Large intestine (tissue), 12 donors: ENCODE results near the gene LYSMD1. TPM values are rescaled to one million over a fixed set of nuclear protein-coding genes. Genes with fewer than 3 reads are reported as not detected.
"Not testable (repeated sequence)": the region's sequence is repeated elsewhere in the genome, so short reads cannot be mapped to it uniquely, and the experiment has no call there.

Experiments used
- DNase-seq, 2 donors: peaks; one replicate each; pipeline versions ENCODE4 v3.0.0 to v3.0.0-alpha.2; 2013
- H3K27ac ChIP-seq: one replicate; pipeline ENCODE4 v1.5.1; 2013; ENCODE audit warnings: low read length
- H3K27me3 ChIP-seq: 2 replicates; pipeline ENCODE4 v1.6.1; 2013; ENCODE audit warnings: low read length; ENCODE audit not compliant: control insufficient read depth, insufficient read depth
- H3K36me3 ChIP-seq: 2 replicates; pipeline ENCODE4 v1.6.1; 2013; ENCODE audit warnings: low read length; ENCODE audit not compliant: control insufficient read depth, insufficient read depth
- H3K4me1 ChIP-seq: one replicate; pipeline ENCODE4 v1.6.1; 2013; ENCODE audit warnings: low read length; ENCODE audit not compliant: control insufficient read depth, insufficient read depth
- H3K4me3 ChIP-seq: one replicate; pipeline ENCODE4 v1.5.1; 2013; ENCODE audit warnings: low read length
- H3K9me3 ChIP-seq: one replicate; pipeline ENCODE4 v1.6.1; 2013; ENCODE audit warnings: mild to moderate bottlenecking, low read depth, low read length, moderate library complexity; ENCODE audit not compliant: control insufficient read depth
- WGBS: methylation state at CpG from one replicate; pipeline ENCODE4 v1.1.5; 2013; ENCODE audit warnings: low lambda C conversion rate; ENCODE audit not compliant: insufficient coverage; 5-methylcytosine and 5-hydroxymethylcytosine counted together
- long read RNA-seq, 11 donors: transcript quantifications; one replicate each; lab custom pipeline, GENCODE V29; 2026
- polyA plus RNA-seq: library from polyadenylated mRNA; unstranded; fragments of 120-200 nt; gene quantifications from one replicate; pipeline ENCODE4 v1.2.1, GENCODE V29; 2013

LYSMD1 gene, protein sequence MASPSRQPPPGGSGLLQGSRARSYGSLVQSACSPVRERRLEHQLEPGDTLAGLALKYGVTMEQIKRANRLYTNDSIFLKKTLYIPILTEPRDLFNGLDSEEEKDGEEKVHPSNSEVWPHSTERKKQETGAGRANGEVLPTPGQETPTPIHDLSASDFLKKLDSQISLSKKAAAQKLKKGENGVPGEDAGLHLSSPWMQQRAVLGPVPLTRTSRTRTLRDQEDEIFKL
- 10.7 TPM for polyA plus RNA-seq
- long read RNA-seq, donor 1, partial matches to known transcripts = 0 of 4 reads
- long read RNA-seq, donor 1, other reads (novel, unspliced or antisense) = 0 of 4 reads
- long read RNA-seq, donor 2, partial matches to known transcripts = 28 of 58 reads
- long read RNA-seq, donor 2, other reads (novel, unspliced or antisense) = 27 of 58 reads
- long read RNA-seq, donor 3 = 0 reads
- long read RNA-seq, donor 4 = 0 reads
- long read RNA-seq, donor 5, partial matches to known transcripts = 11 of 12 reads
- long read RNA-seq, donor 5, other reads (novel, unspliced or antisense) = 0 of 12 reads
- long read RNA-seq, donor 6, partial matches to known transcripts = 0 of 2 reads
- long read RNA-seq, donor 6, other reads (novel, unspliced or antisense) = 0 of 2 reads
- long read RNA-seq, donor 7 = 0 reads
- long read RNA-seq, donor 8, partial matches to known transcripts = 8 of 32 reads
- long read RNA-seq, donor 8, other reads (novel, unspliced or antisense) = 22 of 32 reads
- long read RNA-seq, donor 9, partial matches to known transcripts = 0 of 10 reads
- long read RNA-seq, donor 9, other reads (novel, unspliced or antisense) = 8 of 10 reads
- long read RNA-seq, donor 10, partial matches to known transcripts = 21 of 39 reads
- long read RNA-seq, donor 10, other reads (novel, unspliced or antisense) = 15 of 39 reads
- long read RNA-seq, donor 11 = 0 reads

DNA sequence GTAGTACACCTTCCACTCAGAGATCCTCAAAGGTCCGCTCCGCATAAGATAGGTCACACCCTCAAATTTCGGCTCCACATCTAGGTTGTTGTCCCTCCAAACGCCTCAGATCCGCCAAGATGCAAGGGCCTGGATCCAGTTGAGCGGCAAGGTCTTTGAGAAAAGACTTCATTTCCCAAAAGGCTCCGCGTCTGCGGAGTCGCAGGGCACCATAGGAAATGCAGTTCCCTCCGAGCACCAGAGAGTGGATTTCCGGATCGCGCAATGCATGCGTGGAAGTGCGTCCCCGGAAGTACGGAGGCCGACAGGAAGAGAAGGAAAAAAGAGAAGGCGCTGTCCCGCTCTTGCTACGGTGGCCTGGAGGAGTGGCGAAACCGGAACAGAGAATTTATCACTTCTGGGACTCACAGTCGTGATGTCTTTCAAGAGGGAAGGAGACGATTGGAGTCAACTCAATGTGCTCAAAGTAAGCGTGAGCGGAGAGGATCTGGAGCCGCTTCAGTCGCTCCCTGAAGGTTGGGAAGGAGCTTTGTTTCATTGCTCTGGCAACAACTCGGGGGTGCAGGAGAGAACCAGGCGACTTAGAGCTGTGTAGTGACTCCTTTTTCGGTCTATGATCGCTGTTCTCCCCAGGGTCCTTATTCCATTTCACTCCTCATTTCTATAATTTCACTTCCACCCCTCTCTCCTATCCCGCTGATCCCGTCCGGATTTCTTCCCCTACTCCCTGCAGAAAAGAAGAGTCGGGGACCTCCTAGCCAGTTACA is at the start of gene LYSMD1, which contains the start of gene SCNM1:
Gene LYSMD1, minus strand, starts transcription at position 165 of the 767 bp plus-strand sequence. CDS start 644 bp downstream, outside the sequence.
Gene SCNM1, plus strand, starts transcription at position 407 of the 767 bp plus-strand sequence. Its CDS starts 9 bp downstream, at position 416.
- peaks cover 15% of the 10 kb centered on the region for H3K4me1 ChIP-seq
- 0% methylated on average over 1 of the region's 38 CpGs for WGBS
- peak within 1 kb of the TSS; percentile 87 for H3K27ac ChIP-seq
- H3K4me3 ChIP-seq = peak within 1 kb of the TSS; percentile 96
- H3K27me3 ChIP-seq = no peaks in the 10 kb centered on the region
- peaks cover 23% of the 10 kb centered on the region for H3K36me3 ChIP-seq
- DNase-seq = peak; percentile 98 to 99
- H3K9me3 ChIP-seq = no peaks in the 10 kb centered on the region

DNA sequence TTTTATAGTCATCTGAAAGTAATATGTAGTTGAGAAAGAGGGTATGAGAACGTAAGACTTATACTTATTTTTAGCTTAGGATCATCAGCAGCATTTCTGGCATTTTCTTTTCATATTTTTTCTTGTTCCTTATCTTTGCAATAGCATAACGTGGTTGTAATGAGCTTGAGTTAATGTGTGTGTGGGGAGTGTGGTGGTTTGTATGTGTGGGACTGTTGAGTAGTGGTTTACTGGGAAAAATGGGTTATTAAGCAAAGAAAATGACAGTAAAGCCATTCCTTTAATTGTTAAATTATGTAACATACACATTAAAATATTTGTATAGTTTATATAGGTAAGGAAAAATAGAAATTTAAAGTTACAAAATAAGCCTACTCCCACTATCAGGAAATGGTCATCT is 47.9 kb upstream of the LYSMD1 start:
- Histone ChIP-seq H3K4me3 (no peak overlapping the region), H3K9me3 (no peaks in the 10 kb centered on the region), H3K36me3 (peaks cover 17% of the 10 kb centered on the region), H3K27me3 (no peaks in the 10 kb centered on the region), H3K27ac (no peak overlapping the region), H3K4me1 (peaks cover 3% of the 10 kb centered on the region)
- no peak for DNase-seq
- WGBS = 43% methylated on average over 2 of the region's 2 CpGs

DNA sequence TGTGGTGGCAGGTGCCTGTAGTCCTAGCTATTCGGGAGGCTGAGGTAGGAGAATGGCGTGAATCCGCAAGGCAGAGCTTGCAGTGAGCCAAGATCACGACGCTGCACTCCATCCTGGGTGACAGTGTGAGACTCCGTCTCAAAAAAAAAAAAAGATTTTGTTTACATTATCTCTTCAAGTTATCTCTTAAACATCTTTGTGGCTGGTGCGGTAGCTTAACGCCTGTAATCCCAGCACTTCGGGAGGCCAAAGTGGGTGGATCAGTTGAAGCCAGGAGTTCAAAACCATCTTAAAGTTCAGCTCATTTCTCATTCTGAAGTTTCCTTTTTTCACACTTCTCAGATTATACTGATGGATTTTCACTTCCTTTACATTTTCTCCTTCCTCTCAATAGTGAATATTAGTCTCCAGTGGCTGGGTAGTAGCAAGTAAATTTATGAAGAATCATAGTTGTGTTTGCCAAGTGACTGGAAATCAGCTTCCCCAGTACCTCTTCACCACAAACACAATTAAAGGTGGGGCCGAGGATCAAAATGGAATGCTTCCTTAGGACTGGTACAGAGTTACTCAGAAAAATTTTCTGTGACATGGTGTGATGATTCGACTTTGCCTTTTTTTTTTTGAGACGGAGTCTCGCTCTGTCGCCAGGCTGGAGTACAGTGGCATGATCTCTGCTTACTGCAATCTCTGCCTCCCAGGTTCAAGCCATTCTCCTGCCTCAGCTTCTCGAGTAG is 46.4 kb upstream of the LYSMD1 start:
- Histone ChIP-seq H3K9me3 (no peaks in the 10 kb centered on the region), H3K4me3 (no peak overlapping the region), H3K4me1 (peaks cover 3% of the 10 kb centered on the region), H3K36me3 (peaks cover 27% of the 10 kb centered on the region), H3K27ac (no peak overlapping the region), H3K27me3 (no peaks in the 10 kb centered on the region)
- DNase-seq = no peak
- WGBS = 45% methylated on average over 4 of the region's 15 CpGs

DNA sequence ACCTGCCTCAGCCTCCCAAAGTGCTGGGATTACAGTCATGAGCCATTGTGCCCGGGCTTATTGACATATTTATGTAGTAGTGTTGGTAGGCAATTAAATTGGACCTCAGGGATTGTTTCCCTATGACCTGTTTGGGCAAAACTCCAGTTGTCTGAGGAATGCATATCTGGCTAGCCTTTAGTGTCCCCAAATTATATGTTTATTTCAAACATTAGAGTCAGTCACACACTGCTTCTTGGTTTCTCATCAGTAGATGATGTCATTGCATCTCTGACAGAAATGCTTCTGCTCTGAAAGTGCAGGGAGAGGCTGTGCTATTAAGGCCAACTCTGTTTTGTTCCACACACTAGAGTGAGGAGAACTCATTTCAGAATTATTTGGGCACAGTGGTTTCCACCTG is 45.1 kb upstream of the LYSMD1 start:
- peaks cover 37% of the 10 kb centered on the region for H3K36me3 ChIP-seq
- H3K27ac ChIP-seq = no peak overlapping the region
- WGBS = no CpG with 5 or more reads among the region's 1 CpG

DNA sequence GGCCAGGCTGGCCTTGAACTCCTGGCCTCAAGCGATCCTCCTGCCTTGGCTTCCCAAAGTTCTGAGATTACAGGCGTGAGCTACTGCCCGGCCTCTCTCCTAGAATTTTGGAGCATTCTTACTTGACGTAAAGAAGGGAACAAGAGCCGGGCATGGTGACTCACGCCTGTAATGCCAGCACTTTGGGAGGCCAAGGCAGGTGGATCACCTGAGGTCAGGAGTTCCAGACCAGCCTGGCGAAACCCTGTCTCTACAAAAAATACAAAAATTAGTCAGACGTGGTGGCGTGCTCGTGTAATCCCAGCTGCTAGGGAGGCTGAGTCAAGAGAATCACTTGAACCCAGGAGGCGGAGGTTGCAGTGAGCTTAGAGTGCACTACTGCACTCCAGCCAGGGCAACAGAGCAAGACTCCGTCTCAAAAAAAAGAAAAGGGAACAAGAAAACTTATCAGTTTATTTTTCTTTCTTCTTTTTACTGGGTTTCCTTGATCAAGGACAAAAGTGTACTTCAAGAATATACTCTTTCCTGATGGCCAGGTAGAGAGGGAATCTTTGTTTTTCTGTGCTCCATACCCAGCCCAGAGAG is 39.8 kb upstream of the LYSMD1 start:
- H3K27ac ChIP-seq, H3K4me3 ChIP-seq, H3K27me3 ChIP-seq, H3K9me3 ChIP-seq, DNase-seq, H3K4me1 ChIP-seq: not testable (repeated sequence)
- no CpG with 5 or more reads among the region's 12 CpGs for WGBS
- peaks cover 47% of the 10 kb centered on the region for H3K36me3 ChIP-seq

More for the DNA sequence above, 45.1 kb upstream of the LYSMD1 start:
- no peaks in the 10 kb centered on the region for H3K9me3 ChIP-seq
- no peak overlapping the region for H3K4me3 ChIP-seq
- H3K4me1 ChIP-seq = no peaks in the 10 kb centered on the region
- no peak for DNase-seq
- H3K27me3 ChIP-seq = no peaks in the 10 kb centered on the region

DNA sequence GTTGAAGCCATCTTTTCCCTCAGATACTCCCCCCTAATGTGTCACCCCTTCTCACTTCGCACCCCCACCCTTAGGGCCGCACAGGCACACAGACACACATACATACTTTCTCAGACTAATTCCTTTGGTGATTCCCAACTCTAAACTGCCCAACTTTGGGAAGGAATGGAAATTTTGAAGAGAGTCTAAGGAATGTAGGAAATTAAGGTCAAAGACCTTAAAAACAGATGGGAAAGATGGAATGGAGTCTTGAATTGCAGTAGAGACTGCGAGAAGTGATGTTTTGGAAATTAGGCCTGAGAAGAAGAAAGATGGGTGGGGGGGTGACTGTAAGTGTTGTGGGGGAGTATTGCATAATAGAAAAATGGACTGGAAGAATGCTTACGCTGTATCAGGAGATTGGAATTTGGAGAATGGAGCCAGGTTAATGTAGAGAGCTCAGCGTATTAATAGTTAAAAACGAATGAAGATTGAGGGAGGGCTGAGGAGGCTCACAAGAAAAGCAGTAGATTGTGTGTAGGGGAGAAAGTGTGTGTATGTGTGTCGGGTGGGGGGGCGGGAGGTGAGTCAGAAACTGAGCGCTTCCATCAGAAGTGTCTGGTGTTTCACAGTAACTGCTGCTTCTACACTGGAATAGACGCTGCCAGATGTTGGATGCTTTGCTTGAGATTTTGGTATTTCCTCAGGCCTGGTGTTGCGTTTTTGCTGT is 34.3 kb upstream of the LYSMD1 start:
- 16% methylated on average over 2 of the region's 11 CpGs for WGBS
- Histone ChIP-seq H3K27ac (peak overlapping the region; percentile 93), H3K9me3 (no peaks in the 10 kb centered on the region), H3K27me3 (no peaks in the 10 kb centered on the region), H3K36me3 (peaks cover 16% of the 10 kb centered on the region), H3K4me1 (peaks cover 8% of the 10 kb centered on the region), H3K4me3 (peak overlapping the region; percentile 92)
- peak in 1 of 2 donors; percentile 27 for DNase-seq

DNA sequence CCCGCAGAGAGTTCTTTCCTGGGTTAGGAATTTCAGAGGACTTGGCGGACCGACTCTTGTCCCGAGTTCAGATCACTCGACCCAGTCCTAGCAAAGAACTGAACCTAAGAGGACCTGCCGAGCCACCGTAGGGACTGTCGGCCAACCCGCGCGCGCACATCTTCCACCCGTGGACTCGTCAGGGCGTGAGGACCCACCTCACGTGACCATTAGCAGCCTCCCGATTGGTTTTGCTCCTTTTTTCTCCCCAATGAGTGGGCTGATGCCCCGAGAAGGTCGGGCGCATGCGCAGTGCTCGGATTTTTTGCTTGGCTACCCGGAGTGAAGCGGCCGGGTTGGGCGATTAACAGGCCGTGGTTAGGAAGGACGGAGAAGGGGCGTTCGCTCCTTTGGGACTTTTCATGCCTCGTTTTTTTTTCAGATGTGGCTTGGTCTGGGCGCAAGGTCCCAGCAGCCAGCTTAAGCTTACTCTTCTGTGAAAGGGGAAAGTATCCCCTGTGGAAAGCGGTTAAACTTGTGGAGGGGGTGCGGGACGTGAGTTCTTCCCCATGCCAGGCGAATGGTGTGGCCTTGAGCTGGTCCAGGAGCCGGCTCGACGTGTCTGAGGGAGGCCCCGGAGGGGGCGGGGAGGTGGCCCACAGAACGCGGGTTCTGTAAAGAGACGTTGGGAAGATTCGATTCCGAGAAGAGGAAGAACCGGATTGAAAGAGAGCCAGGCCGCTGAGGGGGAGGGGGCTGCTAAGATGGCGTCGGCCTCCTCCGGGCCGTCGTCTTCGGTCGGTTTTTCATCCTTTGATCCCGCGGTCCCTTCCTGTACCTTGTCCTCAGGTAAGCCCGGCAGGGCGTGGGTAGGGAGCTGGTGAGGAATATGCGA is 32.8 kb upstream of the LYSMD1 start, which contains the start of gene PIP5K1A:
Gene PIP5K1A, plus strand, starts transcription at position 299 of the 874 bp plus-strand sequence. Its CDS starts 445 bp downstream, at position 744.
- H3K27ac ChIP-seq = peak within 1 kb of the TSS; percentile 93
- WGBS = 0% methylated on average over 1 of the region's 60 CpGs
- H3K9me3 ChIP-seq = no peaks in the 10 kb centered on the region
- no peaks in the 10 kb centered on the region for H3K27me3 ChIP-seq
- DNase-seq = peak; percentile 97 to 98
- peaks cover 12% of the 10 kb centered on the region for H3K36me3 ChIP-seq
- H3K4me1 ChIP-seq = peaks cover 8% of the 10 kb centered on the region
- peak within 1 kb of the TSS; percentile 92 for H3K4me3 ChIP-seq

DNA sequence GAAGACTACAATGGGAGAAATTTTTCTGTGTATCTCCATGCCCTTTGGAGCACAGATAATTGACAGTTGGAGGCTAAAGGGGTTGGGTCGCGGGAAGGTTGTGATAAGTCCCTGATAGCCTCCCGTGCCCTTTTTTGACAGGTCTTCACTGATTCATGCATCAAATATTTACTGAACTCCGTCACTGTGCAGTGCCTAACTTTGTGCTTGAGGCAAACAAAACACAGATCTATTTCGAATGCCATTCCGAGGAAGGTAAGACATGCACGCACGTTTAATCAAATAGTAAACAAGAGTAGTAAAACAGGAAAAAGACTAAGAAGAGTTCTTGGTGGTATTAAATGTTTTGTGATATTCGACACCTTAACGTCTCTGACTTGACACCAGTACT is 32.2 kb upstream of the LYSMD1 start:
- peaks cover 8% of the 10 kb centered on the region for H3K4me1 ChIP-seq
- peak overlapping the region; percentile 92 for H3K4me3 ChIP-seq
- no peaks in the 10 kb centered on the region for H3K27me3 ChIP-seq
- H3K9me3 ChIP-seq = no peaks in the 10 kb centered on the region
- peaks cover 7% of the 10 kb centered on the region for H3K36me3 ChIP-seq
- peak overlapping the region; percentile 93 for H3K27ac ChIP-seq
- DNase-seq = peak; percentile 29 to 66
- WGBS = 0% methylated on average over 3 of the region's 10 CpGs
